HT-29 (cell line): Measurements from ENCODE around the gene DAP. TPM values are rescaled to one million over a fixed set of nuclear protein-coding genes. Genes with fewer than 3 reads are reported as not detected.
"Not testable (repeated sequence)": the region's sequence is repeated elsewhere in the genome, so short reads cannot be mapped to it uniquely, and the experiment has no call there.

Experiments
- DNase-seq: peaks from one replicate; pipeline ENCODE4 v3.0.0-alpha.2; 2015; ENCODE audit warnings: low spot score
- total RNA-seq: library from RNA; depleted of rRNA; stranded (reverse); fragments of >200 nt; shearing (Covaris generic); gene quantifications from 2 replicates; pipeline ENCODE4 v1.2.3, GENCODE V29; 2014; rRNA removed

DAP gene
- total RNA-seq: 45.9 and 54.2 TPM in 2 replicates

- peak; percentile 93 for DNase-seq
Observed at GRCh38 chr5:10761185-10761932, at the start of gene DAP. TSS of gene DAP (minus strand) at chr5:10761234. CDS start at chr5:10761068, 166 bp downstream.

- no peak for DNase-seq
Observed at GRCh38 chr5:10808347-10809226, 47.6 kb upstream of the DAP start.

- peak; percentile 35 for DNase-seq
Observed at GRCh38 chr5:10801931-10802666, 41.1 kb upstream of the DAP start.

GRCh38 chr5:10800852-10801251 is 39.8 kb upstream of the DAP start:
- DNase-seq: no peak

GRCh38 chr5:10797261-10797660 is 36.2 kb upstream of the DAP start:
- no peak for DNase-seq

- DNase-seq: no peak
Observed at GRCh38 chr5:10793785-10794184, 32.8 kb upstream of the DAP start.

GRCh38 chr5:10792336-10792735 is 31.3 kb upstream of the DAP start:
- DNase-seq: no peak

- no peak for DNase-seq
Observed at GRCh38 chr5:10789726-10790125, 28.7 kb upstream of the DAP start.

GRCh38 chr5:10789021-10789420 is 28.0 kb upstream of the DAP start:
- no peak for DNase-seq

GRCh38 chr5:10788358-10788757 is 27.3 kb upstream of the DAP start:
- no peak for DNase-seq

- no peak for DNase-seq
Observed at GRCh38 chr5:10786835-10787234, 25.8 kb upstream of the DAP start.

GRCh38 chr5:10780208-10780607 is 19.2 kb upstream of the DAP start:
- not testable (repeated sequence) for DNase-seq

GRCh38 chr5:10779592-10779991 is 18.6 kb upstream of the DAP start:
- no peak for DNase-seq

GRCh38 chr5:10778179-10778910 is 17.3 kb upstream of the DAP start:
- DNase-seq: no peak

- peak; percentile 29 for DNase-seq
Observed at GRCh38 chr5:10775646-10776045, 14.6 kb upstream of the DAP start.

GRCh38 chr5:10772901-10773585 is 12.0 kb upstream of the DAP start:
- no peak for DNase-seq

- DNase-seq: no peak
Observed at GRCh38 chr5:10768328-10768899, 7.4 kb upstream of the DAP start.

- DNase-seq: no peak
Observed at GRCh38 chr5:10762776-10763500, 1.9 kb upstream of the DAP start.

GRCh38 chr5:10761933-10762775 is 1.1 kb upstream of the DAP start:
- peak; percentile 35 for DNase-seq
